ENCODE measurements around the gene MPDU1. TPM values are rescaled to one million over a fixed set of nuclear protein-coding genes. Genes with fewer than 3 reads are reported as not detected.
A peak's percentile ranks its signal among the peaks of the same experiment; 100 is the strongest.

The MPDU1 gene
- total and polyA plus RNA-seq, 10 of the 15 experiments (the other 5 are each of a cell fraction or from before 2014, with no cell fraction given) = 3.6 to 138 (median 78.9) TPM

- ATAC-seq = no peak
- Histone ChIP-seq H3K9me3 (replicated peaks; ENCODE audit: control insufficient read depth, insufficient read depth, low read length) (no peaks in the 10 kb centered on the region), H3K9ac (ENCODE audit: control insufficient read depth, insufficient read depth, low read length) (no peak overlapping the region), H3K79me2 (ENCODE audit: control insufficient read depth, insufficient read depth, low read length) (no peaks in the 10 kb centered on the region), H3K36me3 (ENCODE audit: control insufficient read depth in 2 of 2, insufficient read depth in 2 of 2, low read length in 1 of 2) (peaks cover 25 to 28% of the 10 kb centered on the region in 2 experiments), H3K4me3 (no peak overlapping the region), H3K4me2 (ENCODE audit: control insufficient read depth, insufficient read depth) (no peak overlapping the region), H2AFZ (ENCODE audit: control insufficient read depth, low read depth, low read length) (no peak overlapping the region), H3K27ac (ENCODE audit: control insufficient read depth, insufficient read depth) (no peak overlapping the region), H4K20me1 (ENCODE audit: control insufficient read depth, insufficient read depth) (no peaks in the 10 kb centered on the region; the same call in 1 of the 2 replicates), H3K27me3 (replicated peaks in 1 of 2; ENCODE audit: control insufficient read depth in 2 of 2, insufficient read depth in 2 of 2, low read length in 1 of 2) (no peaks in the 10 kb centered on the region), H3K4me1 (ENCODE audit: control insufficient read depth, insufficient read depth, low read length) (peaks cover under 1% of the 10 kb centered on the region; the same call in 1 of the 2 replicates)
- in situ Hi-C loops (cut with MboI) (no loop called here), intact Hi-C loops (cut with micrococcal nuclease; ENCODE audit: unreplicated experiment) (no loop called here)
- no peak for FAIRE-seq
- ChIA-PET CTCF (interaction anchor here (0.7 to 2.4 kb wide), 2 partner anchors 76 to 96 kb away, joined by 3 to 5 read pairs; partner anchors contain the start of genes TP53 and WRAP53), RAD21 (ENCODE audit: unreplicated experiment) (no interaction called here), SMC1A (ENCODE audit: uncharacterized antibody, unreplicated experiment) (interaction anchor here (1.2 kb wide), 1 partner anchor 39 kb away, joined by 3 read pairs; no protein-coding TSS in a partner anchor), POLR2A (no interaction called here)
- no peak for TF ChIP-seq SMC3 (IDR thresholded peaks at IDR 0.05; ENCODE audit: borderline replicate concordance, low read length)
- peak; percentile 38; the same call in 1 of the 2 replicates for TF ChIP-seq POLR2A (IDR thresholded peaks at IDR 0.05; ENCODE audit: low read depth, low read length)
- TSS peak; percentile 75 for BruUV-seq (replicated peaks)
- WGBS (ENCODE audit: insufficient coverage, insufficient replicate concordance, low lambda C conversion rate, missing lambda C conversion rate) = 71% methylated on average over 5 of the region's 5 CpGs
- no peak for DNase-seq (ENCODE audit: low read depth, low spot score)
These were observed 7.9 kb downstream of the MPDU1 start for GRCh38 chr17:7591596-7591995.

DNA sequence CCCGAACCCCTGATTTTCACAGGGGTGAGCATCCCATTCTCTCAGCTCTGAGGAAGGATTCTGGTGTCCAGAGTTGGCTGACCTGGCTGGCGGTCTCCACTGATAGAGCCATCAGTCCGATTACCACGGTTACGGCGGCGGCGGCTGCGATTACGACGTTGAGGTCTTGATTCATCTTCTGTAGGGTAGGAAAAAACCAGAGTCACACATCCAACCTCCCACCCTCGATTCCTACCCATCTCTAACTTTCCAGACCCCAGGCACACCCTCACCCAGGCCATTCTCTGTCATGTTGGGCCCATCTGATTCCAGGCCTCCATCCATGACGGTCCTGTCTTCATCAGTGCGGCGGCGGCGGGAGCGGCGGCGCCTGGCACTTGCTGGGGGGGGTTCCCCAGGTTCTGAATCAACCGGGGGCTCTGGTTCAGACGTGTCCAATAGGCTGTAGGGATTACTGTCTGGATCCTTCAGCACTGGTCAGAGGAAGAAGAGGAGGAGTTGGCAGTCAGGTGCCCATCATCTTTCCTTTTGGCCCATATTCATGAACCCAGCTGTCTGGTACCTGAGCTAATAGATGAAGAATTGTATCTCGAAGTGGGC lies 8.9 kb downstream of the MPDU1 start:
- H3K4me3 ChIP-seq = no peak overlapping the region
- H3K4me1 ChIP-seq (ENCODE audit: control insufficient read depth, insufficient read depth, low read length) = no peaks in the 10 kb centered on the region
- CTCF ChIA-PET = interaction anchor here (1.6 to 2.4 kb wide), 2 partner anchors 9 to 95 kb away, joined by 3 to 5 read pairs; partner anchors contain the start of genes MPDU1, TP53 and WRAP53
- no peak overlapping the region for H3K27ac ChIP-seq (ENCODE audit: control insufficient read depth, insufficient read depth)
- H4K20me1 ChIP-seq (ENCODE audit: control insufficient read depth, insufficient read depth) = no peaks in the 10 kb centered on the region; the same call in 1 of the 2 replicates
- no peak overlapping the region for H3K4me2 ChIP-seq (ENCODE audit: control insufficient read depth, insufficient read depth)
- no peak for DNase-seq (ENCODE audit: low read depth, low spot score)
- no peak for FAIRE-seq
- intact Hi-C loops (cut with micrococcal nuclease; ENCODE audit: unreplicated experiment) = no loop called here
- ATAC-seq = no peak
- H3K9me3 ChIP-seq (replicated peaks; ENCODE audit: control insufficient read depth, insufficient read depth, low read length) = no peaks in the 10 kb centered on the region
- no peaks in the 10 kb centered on the region for H3K27me3 ChIP-seq (replicated peaks in 1 of 2; ENCODE audit: control insufficient read depth in 2 of 2, insufficient read depth in 2 of 2, low read length in 1 of 2)
- H3K36me3 ChIP-seq (ENCODE audit: control insufficient read depth in 2 of 2, insufficient read depth in 2 of 2, low read length in 1 of 2) = peaks cover 24 to 29% of the 10 kb centered on the region in 2 experiments
- in situ Hi-C loops (cut with MboI) = no loop called here
- WGBS (ENCODE audit: insufficient coverage, insufficient replicate concordance, low lambda C conversion rate, missing lambda C conversion rate) = 93% methylated on average over 23 of the region's 23 CpGs
- H2AFZ ChIP-seq (ENCODE audit: control insufficient read depth, low read depth, low read length) = no peak overlapping the region
- no peaks in the 10 kb centered on the region for H3K79me2 ChIP-seq (ENCODE audit: control insufficient read depth, insufficient read depth, low read length)
- RAD21 ChIA-PET (ENCODE audit: unreplicated experiment) = no interaction called here
- H3K9ac ChIP-seq (ENCODE audit: control insufficient read depth, insufficient read depth, low read length) = no peak overlapping the region
- TF ChIP-seq NFYB (IDR thresholded peaks at IDR 0.05; ENCODE audit: insufficient read depth, low read depth, low read length) (no peak), MEF2B (IDR thresholded peaks at IDR 0.05; ENCODE audit: partially characterized antibody, poor library complexity, severe bottlenecking) (no peak), NR2C2 (IDR thresholded peaks at IDR 0.05; ENCODE audit: borderline replicate concordance, control insufficient read depth, insufficient read length, low read depth) (no peak), SREBF1 (IDR thresholded peaks at IDR 0.05; ENCODE audit: low read length) (no peak), IRF4 (IDR thresholded peaks at IDR 0.05; ENCODE audit: low read depth, low read length) (no peak), ZNF384 (IDR thresholded peaks at IDR 0.05; ENCODE audit: borderline replicate concordance, low read depth, low read length) (no peak), YY1 (IDR thresholded peaks at IDR 0.05; ENCODE audit: low read depth, low read length) (no peak)
- TF ChIP-seq, protein P1, sequence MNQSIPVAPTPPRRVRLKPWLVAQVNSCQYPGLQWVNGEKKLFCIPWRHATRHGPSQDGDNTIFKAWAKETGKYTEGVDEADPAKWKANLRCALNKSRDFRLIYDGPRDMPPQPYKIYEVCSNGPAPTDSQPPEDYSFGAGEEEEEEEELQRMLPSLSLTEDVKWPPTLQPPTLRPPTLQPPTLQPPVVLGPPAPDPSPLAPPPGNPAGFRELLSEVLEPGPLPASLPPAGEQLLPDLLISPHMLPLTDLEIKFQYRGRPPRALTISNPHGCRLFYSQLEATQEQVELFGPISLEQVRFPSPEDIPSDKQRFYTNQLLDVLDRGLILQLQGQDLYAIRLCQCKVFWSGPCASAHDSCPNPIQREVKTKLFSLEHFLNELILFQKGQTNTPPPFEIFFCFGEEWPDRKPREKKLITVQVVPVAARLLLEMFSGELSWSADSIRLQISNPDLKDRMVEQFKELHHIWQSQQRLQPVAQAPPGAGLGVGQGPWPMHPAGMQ (IDR thresholded peaks at IDR 0.05; ENCODE audit: borderline replicate concordance) = no peak
- no TSS peak for BruUV-seq (replicated peaks)
- POLR2A ChIA-PET = no interaction called here
- SMC1A ChIA-PET (ENCODE audit: uncharacterized antibody, unreplicated experiment) = interaction anchor here (0.6 to 1.2 kb wide), 2 partner anchors 38 to 666 kb away, joined by 3 to 4 read pairs; no protein-coding TSS in a partner anchor

Measured in GM12878 (cell line).